Muscle of arm (tissue), 12 donors: ENCODE results near the gene POLDIP2. TPM values are rescaled to one million over a fixed set of nuclear protein-coding genes. Genes with fewer than 3 reads are reported as not detected.

Experiments
- DNase-seq: peaks from one replicate; pipeline ENCODE4 v3.0.0-alpha.2; 2013
- polyA plus RNA-seq, 12 donors: library from polyadenylated mRNA; unstranded; fragments of 120-200 nt; gene quantifications; one replicate each; pipeline ENCODE4 v1.2.1, GENCODE V29; 2013; ENCODE audit not compliant: insufficient read length in 12 of 12

The POLDIP2 gene
- polyA plus RNA-seq, 12 donors = 30.2 to 63.0 (median 57.6) TPM; not detected in 1

GRCh38 chr17:28394337-28395116, 37.2 kb upstream of the POLDIP2 start:
- no peak for DNase-seq

- DNase-seq = no peak
These were observed 35.2 kb upstream of the POLDIP2 start for GRCh38 chr17:28392491-28392890.

GRCh38 chr17:28391401-28391800, 34.1 kb upstream of the POLDIP2 start:
- no peak for DNase-seq

GRCh38 chr17:28390984-28391383, 33.7 kb upstream of the POLDIP2 start:
- DNase-seq = no peak

- DNase-seq = no peak
These were observed 33.2 kb upstream of the POLDIP2 start for GRCh38 chr17:28390563-28390962.

GRCh38 chr17:28390141-28390540, 32.8 kb upstream of the POLDIP2 start:
- no peak for DNase-seq

GRCh38 chr17:28388106-28388505, 30.8 kb upstream of the POLDIP2 start:
- DNase-seq = no peak

GRCh38 chr17:28386391-28386790, 29.1 kb upstream of the POLDIP2 start:
- no peak for DNase-seq

GRCh38 chr17:28385406-28385805, 28.1 kb upstream of the POLDIP2 start:
- no peak for DNase-seq

GRCh38 chr17:28385037-28385400, 27.7 kb upstream of the POLDIP2 start:
- no peak for DNase-seq

GRCh38 chr17:28384281-28385036, 27.1 kb upstream of the POLDIP2 start:
- no peak for DNase-seq

GRCh38 chr17:28381141-28381825, 24.0 kb upstream of the POLDIP2 start:
- DNase-seq = no peak

- no peak for DNase-seq
These were observed 22.8 kb upstream of the POLDIP2 start for GRCh38 chr17:28379814-28380801.

GRCh38 chr17:28372945-28373274, 15.6 kb upstream of the POLDIP2 start:
- DNase-seq = no peak

- no peak for DNase-seq
These were observed 15.0 kb upstream of the POLDIP2 start for GRCh38 chr17:28372203-28372944.

- peak; percentile 69 for DNase-seq
These were observed 14.2 kb upstream of the POLDIP2 start, which contains the start of gene SARM1 for GRCh38 chr17:28371245-28372202. SARM1 (plus strand) TSS chr17:28371694; CDS start chr17:28372033, 339 bp downstream.

GRCh38 chr17:28370744-28371103, 13.4 kb upstream of the POLDIP2 start:
- DNase-seq = no peak

GRCh38 chr17:28370035-28370743, 12.9 kb upstream of the POLDIP2 start, which contains the start of gene VTN:
VTN (minus strand) TSS chr17:28370307; CDS start chr17:28370203, 104 bp downstream.
- no peak for DNase-seq

- no peak for DNase-seq
These were observed 12.3 kb upstream of the POLDIP2 start for GRCh38 chr17:28369684-28370034.
